Measurements from ENCODE around the gene CKAP2.
A peak's percentile ranks its signal among the peaks of the same experiment; 100 is the strongest.
"Not testable (repeated sequence)": the region's sequence is repeated elsewhere in the genome, so short reads cannot be mapped to it uniquely, and the experiment has no call there.

Gene CKAP2

GRCh38 chr13:52454820-52455676 lies at the start of gene CKAP2:
CKAP2 (plus strand) TSS chr13:52455478; CDS start chr13:52455557, 79 bp downstream.
- peak; percentile 85 for DNase-seq (ENCODE audit: low read depth)

DNA sequence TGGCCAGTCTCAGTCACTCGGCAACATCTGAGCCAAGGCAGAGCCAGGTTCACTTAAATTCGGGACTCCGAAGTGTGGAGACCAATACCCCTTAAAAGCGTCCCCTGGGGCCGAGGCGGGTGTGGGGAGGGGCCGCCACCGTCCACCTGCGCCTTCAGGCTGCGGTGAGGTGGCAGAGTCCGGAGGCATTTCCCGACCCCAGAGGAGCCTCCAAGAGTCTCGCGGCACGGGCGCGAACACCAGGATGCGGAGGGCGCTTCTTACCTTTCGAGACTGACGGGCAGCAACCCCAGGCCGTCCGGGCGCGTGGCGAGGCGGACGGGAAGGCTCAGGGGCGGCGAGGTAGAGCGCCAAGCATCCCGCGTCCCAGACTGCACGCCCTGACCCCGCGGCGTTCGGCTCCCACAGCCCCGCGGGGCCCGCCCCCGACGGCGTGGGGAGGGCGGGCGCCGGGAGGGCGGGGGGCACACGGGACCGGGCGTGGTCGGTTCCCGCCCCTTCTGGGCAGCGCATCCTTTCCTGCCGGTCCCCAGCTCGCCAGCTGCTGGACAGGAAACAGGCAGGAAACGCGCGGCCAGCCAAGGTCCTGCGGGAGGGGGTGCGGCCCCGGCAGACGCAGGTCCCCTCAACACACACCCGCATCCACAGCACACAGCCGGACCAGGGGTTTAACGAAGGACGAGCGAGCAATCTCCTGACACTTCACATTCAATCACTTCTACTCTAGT lies 49.3 kb upstream of the CKAP2 start, which contains the start of gene THSD1:
TSS of gene THSD1 (minus strand) at position 406 of the 728 bp plus-strand sequence. CDS start 3,572 bp downstream, outside the sequence.
- DNase-seq (ENCODE audit: low read depth), result no peak

- DNase-seq (ENCODE audit: low read depth), result no peak
Observed at GRCh38 chr13:52406629-52407028, 48.6 kb upstream of the CKAP2 start.

DNA sequence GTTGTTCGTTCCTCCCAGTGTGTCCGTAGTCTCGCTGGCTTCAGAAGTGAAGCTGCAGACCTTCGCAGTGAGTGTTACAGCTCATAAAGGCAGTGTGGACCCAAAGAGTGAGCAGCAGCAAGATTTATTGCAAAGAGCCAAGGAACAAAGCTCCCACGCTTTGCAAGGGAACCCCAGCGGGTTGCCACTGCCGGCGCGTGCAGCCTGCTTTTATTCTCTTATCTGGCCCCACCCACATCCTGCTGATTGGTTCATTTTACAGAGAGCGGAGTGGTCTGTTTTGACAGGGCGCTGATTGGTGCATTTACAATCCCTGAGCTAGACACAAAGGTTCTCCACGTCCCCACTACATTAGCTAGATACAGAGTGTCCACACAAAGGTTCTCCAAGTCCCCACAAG lies 47.8 kb upstream of the CKAP2 start:
- DNase-seq (ENCODE audit: low read depth), result not testable (repeated sequence)

GRCh38 chr13:52408071-52408658 lies 47.1 kb upstream of the CKAP2 start:
- DNase-seq (ENCODE audit: low read depth), result not testable (repeated sequence)

GRCh38 chr13:52411629-52412028 lies 43.6 kb upstream of the CKAP2 start:
- no peak for DNase-seq (ENCODE audit: low read depth)

DNA sequence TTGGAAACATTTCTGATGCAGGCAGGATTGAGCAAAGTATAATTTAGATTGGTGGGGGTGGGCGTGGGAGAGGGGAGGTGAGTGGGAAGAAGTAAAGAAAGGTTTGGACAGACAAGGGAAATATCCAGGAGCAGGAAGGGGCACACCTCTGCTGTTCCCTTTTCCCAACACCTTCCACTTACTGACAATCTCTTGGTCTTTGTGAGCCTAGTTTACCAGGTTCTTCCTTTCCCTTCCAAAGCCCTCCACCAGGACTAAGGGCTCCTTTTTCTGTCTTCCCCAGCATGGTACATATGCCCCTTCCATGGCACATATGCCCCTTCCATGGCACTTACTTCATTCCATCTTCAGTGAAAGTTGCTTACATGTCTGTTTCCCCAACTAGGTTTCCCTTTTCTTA lies 43.1 kb upstream of the CKAP2 start:
- DNase-seq (ENCODE audit: low read depth), result no peak

- DNase-seq (ENCODE audit: low read depth), result no peak
Observed at GRCh38 chr13:52414051-52414450, 41.2 kb upstream of the CKAP2 start.

GRCh38 chr13:52414963-52415362 lies 40.3 kb upstream of the CKAP2 start:
- DNase-seq (ENCODE audit: low read depth), result no peak

DNA sequence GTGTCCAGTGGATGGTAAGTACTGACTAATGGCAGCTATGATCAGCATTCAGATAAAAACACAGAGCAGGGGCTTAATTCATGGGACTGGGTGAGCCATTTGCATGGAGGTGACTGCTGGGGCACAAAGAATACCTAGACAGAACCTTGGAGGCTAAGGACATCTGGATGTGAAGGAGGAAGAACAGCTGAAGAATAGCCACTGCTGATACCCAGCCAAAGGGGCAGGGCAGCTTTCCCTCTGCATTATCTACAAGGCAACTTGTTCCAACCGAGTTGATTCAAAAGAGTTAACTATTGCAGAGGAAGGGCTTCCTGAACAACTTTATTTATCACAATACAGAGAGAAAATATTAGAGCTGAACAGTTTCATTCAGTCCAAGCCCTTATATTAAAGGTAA lies 36.2 kb upstream of the CKAP2 start:
- no peak for DNase-seq (ENCODE audit: low read depth)

DNA sequence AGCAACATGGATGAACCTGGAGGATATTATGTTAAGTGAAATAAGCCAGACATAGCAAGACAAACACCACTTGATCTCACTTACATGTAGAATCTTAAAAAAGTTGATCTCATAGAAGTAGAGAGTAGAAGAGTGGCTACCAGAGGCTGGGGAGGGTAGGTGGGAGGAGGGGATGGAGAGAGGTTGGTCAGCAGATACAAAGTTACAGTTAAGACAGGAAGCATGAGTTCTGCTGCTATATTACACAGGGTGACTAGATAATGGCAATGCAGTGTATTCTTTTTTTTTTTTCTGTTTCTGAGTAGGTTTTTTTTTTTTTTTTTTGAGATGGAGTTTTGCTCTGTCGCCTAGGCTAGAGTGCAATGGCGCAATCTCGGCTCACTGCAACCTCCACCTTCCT lies 34.1 kb upstream of the CKAP2 start:
- DNase-seq (ENCODE audit: low read depth), result no peak

- no peak for DNase-seq (ENCODE audit: low read depth)
Observed at GRCh38 chr13:52428295-52428694, 27.0 kb upstream of the CKAP2 start.

DNA sequence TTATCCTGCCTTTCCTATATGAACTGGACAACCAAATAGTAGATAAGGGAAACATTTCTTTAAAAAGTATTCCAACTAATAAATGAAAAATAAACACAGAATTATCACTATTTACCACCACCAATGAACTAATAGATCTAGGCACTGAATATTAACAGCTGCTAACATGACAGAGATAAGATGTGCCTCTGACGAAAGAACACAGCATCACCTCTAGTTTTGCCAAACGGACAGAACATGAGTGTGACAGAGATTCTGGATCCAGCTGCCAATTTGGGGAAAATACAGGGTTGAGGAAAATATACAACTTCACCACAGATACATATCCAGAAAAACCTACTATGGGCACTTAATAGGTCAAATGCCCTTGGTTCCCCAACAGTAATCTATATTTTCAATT lies 22.8 kb upstream of the CKAP2 start:
- DNase-seq (ENCODE audit: low read depth), result no peak

DNA sequence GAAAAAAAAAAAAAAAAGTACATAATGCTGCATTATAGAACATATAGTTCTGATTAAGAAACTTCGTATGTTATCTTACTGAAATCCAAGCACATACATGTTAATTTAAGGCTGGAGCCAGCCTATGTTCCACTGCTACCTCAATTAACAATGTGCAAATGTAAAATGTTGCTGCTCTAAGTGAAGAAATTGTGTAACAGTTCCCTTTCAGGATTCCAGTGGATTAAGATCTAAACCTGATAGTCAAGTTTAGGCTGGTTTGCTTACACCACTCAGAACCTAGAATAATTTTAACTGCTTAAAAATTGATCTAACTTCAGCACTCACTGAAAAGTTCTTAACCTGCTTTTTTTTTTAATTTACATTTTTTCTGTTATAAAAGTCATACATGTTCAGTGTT lies 9.0 kb upstream of the CKAP2 start:
- no peak for DNase-seq (ENCODE audit: low read depth)

GRCh38 chr13:52447354-52447753 lies 7.9 kb upstream of the CKAP2 start:
- DNase-seq (ENCODE audit: low read depth), result no peak

- DNase-seq (ENCODE audit: low read depth), result no peak
Observed at GRCh38 chr13:52447815-52448552, 7.3 kb upstream of the CKAP2 start.

- no peak for DNase-seq (ENCODE audit: low read depth)
Observed at GRCh38 chr13:52449331-52450011, 5.8 kb upstream of the CKAP2 start.

DNA sequence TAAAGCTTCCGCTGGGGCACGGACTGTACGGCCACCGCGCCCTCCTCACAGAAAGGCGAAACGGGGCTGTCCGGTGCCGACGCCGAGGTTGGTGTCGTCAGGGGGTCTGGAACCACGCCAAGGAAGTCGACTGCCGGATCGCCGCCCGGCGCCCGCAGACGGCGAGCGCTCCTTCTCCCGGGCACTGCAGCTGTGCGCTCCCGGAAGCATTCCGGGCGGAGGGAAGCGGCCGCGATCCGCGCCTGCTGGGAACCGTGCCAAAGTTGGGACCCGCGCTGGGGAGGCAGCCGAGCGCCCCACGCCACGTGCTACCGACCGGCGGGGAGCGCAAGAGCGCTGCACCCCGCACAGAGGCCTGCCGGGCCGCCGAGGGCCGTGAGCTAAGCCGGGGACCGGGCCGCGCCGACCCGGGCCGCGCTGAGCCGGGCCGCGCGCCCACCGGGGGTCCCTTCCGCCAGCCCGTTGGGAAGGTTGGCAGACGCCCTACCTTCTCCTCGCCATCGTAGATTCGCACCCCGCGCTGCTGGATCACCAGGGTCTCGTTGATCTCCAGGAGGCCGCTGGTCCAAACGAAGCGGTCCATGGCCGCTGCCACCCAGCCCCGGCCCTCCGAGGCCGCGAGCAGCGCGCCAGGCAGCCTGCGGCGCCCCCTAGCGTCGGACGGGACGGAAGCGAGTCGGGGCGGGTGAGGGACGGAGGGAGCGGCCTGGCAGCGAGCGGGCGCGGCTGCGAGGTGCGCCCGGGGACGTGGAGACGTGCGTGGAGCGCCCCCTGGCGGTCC lies 5.1 kb upstream of the CKAP2 start, which contains the start of gene VPS36:
TSS of gene VPS36 (minus strand) at position 623 of the 781 bp plus-strand sequence. CDS start at position 583, 40 bp downstream.
- peak; percentile 92 for DNase-seq (ENCODE audit: low read depth)

GRCh38 chr13:52450793-52451116 lies 4.5 kb upstream of the CKAP2 start:
- DNase-seq (ENCODE audit: low read depth), result no peak

DNA sequence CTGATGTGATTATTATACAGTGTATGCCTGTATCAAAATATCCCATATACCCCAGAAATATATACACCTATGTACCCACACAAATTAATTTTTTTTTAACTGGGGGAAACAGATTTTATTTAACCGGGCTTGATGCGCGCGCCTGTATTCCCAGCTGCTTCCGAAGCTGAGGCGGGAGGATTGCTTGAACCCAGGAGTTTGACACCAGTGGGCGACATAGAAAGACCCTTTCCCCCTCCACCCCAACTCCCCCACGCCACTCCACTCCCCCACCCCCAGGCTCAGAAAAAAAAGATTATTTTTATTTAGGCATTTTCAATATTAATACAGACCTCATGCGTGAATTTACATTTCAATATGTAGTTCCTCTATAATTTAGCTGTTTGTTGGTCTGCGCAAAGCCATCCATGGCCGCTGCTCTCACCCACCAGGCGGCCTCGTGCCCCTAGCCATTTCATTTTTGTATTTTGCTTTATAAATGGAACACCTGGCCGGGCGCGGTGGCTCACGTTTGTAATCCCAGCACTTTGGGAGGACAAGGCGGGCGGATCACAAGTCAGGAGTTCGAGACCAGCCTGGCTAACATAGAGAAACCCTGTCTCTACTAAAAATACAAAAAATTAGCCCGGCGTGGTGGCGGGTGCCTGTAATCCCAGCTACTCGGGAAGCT lies 4.0 kb upstream of the CKAP2 start:
- no peak for DNase-seq (ENCODE audit: low read depth)

Data from stimulated activated CD8-positive, alpha-beta memory T cell treated with anti-CD3 and anti-CD28 coated beads, Interleukin-12 subunit alpha, Interleukin-12 subunit beta, amount 100 ng/mL, for 4 hours (primary cell).